ENCODE data around the gene TK2.
"Not testable (repeated sequence)": the region's sequence is repeated elsewhere in the genome, so short reads cannot be mapped to it uniquely, and the experiment has no call there.

TK2 gene

DNA sequence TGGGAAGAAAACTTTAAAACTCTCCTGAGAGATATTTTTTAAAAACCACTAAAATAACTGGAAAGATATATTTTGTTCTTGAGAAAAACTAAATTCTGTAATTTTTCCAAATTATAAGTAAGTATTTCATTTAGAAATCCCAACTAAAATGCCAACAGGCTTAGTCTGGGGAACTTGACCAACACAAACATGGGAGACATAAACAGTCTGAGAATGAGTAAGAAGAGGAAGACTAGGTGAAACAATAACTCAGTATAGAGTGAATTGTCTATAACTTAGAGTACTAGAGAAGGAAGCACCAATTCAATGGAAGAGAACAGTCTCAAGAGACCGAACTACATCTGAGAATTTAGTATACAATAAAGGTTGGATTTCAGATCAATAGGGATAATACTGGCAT is 19.2 kb upstream of the TK2 start:
- peaks cover 0 to 16% (median 0%) of the 10 kb centered on the region in 4 donors for H3K4me1 ChIP-seq
- intact Hi-C loops (cut with DNase I; ENCODE audit: low total_unique reads): no loop called here
- no peaks in the 10 kb centered on the region for H3K27me3 ChIP-seq
- no peak overlapping the region for H3K4me3 ChIP-seq
- no peak overlapping the region for H3K27ac ChIP-seq
- no peak for DNase-seq
- H3K9me3 ChIP-seq: no peaks in the 10 kb centered on the region
- peaks cover 12 to 24% (median 21%) of the 10 kb centered on the region in 3 donors for H3K36me3 ChIP-seq
- no peak for TF ChIP-seq CTCF (IDR thresholded peaks at IDR 0.05)

- intact Hi-C loops (cut with DNase I; ENCODE audit: low total_unique reads): no loop called here
- peaks cover 0 to 16% (median 0%) of the 10 kb centered on the region in 4 donors for H3K4me1 ChIP-seq
- H3K27me3 ChIP-seq: no peaks in the 10 kb centered on the region
- no peak for TF ChIP-seq CTCF (IDR thresholded peaks at IDR 0.05)
- peaks cover 12 to 32% (median 21%) of the 10 kb centered on the region in 3 donors for H3K36me3 ChIP-seq
- H3K4me3 ChIP-seq: no peak overlapping the region
- no peak overlapping the region for H3K27ac ChIP-seq
- no peaks in the 10 kb centered on the region for H3K9me3 ChIP-seq
- no peak for DNase-seq
These were observed 18.4 kb upstream of the TK2 start for GRCh38 chr16:66568355-66568754.

GRCh38 chr16:66567270-66567669 is 17.3 kb upstream of the TK2 start:
- H3K4me1 ChIP-seq: peaks cover 0 to 16% (median 0%) of the 10 kb centered on the region in 4 donors
- DNase-seq; H3K9me3 ChIP-seq; H3K4me3 ChIP-seq; H3K27me3 ChIP-seq; H3K27ac ChIP-seq; intact Hi-C loops (cut with DNase I; ENCODE audit: low total_unique reads): not testable (repeated sequence)
- H3K36me3 ChIP-seq: peaks cover 12 to 37% (median 21%) of the 10 kb centered on the region in 3 donors

GRCh38 chr16:66566051-66566901 is 16.4 kb upstream of the TK2 start, which contains the start of gene CMTM1:
Gene CMTM1, plus strand, starts transcription at chr16:66566439. Its CDS starts 75 bp downstream, at chr16:66566514.
- no peaks in the 10 kb centered on the region for H3K27me3 ChIP-seq
- no peak within 1 kb of the TSS for H3K4me3 ChIP-seq
- H3K27ac ChIP-seq: no peak within 1 kb of the TSS
- DNase-seq: no peak
- peaks cover 0 to 16% (median 0%) of the 10 kb centered on the region in 4 donors for H3K4me1 ChIP-seq
- peaks cover 12 to 37% (median 21%) of the 10 kb centered on the region in 3 donors for H3K36me3 ChIP-seq
- TF ChIP-seq CTCF (IDR thresholded peaks at IDR 0.05): no peak
- no peaks in the 10 kb centered on the region for H3K9me3 ChIP-seq
- intact Hi-C loops (cut with DNase I; ENCODE audit: low total_unique reads): no loop called here

DNA sequence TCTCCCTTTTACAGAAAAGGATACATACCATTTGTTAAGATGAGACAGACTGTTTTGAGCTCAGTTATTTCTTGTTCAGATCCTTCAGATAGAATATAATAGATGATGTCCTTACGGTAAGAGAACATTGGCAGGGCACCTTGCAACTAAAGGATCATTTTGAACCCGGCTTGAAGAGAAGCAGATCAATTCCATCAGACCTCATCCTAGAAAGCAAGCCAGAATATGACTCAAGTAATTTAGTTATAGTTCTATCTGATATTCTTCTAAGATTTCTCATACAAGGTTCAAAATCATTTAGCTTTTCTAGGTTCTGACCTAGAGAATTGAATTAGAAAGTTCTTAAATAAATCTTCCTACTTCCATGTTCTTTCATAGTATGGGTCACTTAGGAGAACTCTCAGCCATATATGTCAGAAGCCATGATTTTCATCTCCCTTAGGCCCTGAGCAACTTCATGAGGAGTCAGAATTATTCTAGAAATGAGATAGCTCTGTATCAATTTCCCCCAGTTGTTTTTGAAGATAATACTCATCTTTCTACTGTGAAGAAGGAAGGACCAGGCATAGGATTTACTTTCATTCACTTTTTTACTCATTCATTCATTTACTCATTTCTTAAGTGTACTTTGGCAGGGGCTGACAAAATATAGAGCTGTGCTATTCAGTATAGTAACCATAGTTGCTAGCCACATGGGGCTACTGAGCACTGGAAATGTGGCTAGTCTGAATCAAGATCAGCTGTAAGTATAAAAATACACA is 13.8 kb upstream of the TK2 start:
- no peak for DNase-seq
- intact Hi-C loops (cut with DNase I; ENCODE audit: low total_unique reads): no loop called here
- no peaks in the 10 kb centered on the region for H3K27me3 ChIP-seq
- no peak for TF ChIP-seq CTCF (IDR thresholded peaks at IDR 0.05)
- H3K4me3 ChIP-seq: no peak overlapping the region
- H3K36me3 ChIP-seq: peaks cover 12 to 44% (median 21%) of the 10 kb centered on the region in 3 donors
- no peaks in the 10 kb centered on the region for H3K9me3 ChIP-seq
- no peak overlapping the region for H3K27ac ChIP-seq
- peaks cover 0 to 4% (median 0%) of the 10 kb centered on the region in 4 donors for H3K4me1 ChIP-seq

- H3K27ac ChIP-seq: no peak overlapping the region
- no peaks in the 10 kb centered on the region for H3K4me1 ChIP-seq
- TF ChIP-seq CTCF (IDR thresholded peaks at IDR 0.05): no peak
- no peak for DNase-seq
- intact Hi-C loops (cut with DNase I; ENCODE audit: low total_unique reads): no loop called here
- peaks cover 12 to 50% (median 21%) of the 10 kb centered on the region in 3 donors for H3K36me3 ChIP-seq
- no peak overlapping the region for H3K4me3 ChIP-seq
- no peaks in the 10 kb centered on the region for H3K27me3 ChIP-seq
- H3K9me3 ChIP-seq: no peaks in the 10 kb centered on the region
These were observed 13.1 kb upstream of the TK2 start for GRCh38 chr16:66562986-66563385.
